Osteoblast (primary cell): ENCODE measurements around the gene IDH2. TPM values are rescaled to one million over a fixed set of nuclear protein-coding genes. Genes with fewer than 3 reads are reported as not detected.

Source experiments
- DNase-seq: peaks from one replicate; pipeline ENCODE4 v3.0.0; 2011; ENCODE audit warnings: low spot score, mixed read lengths; ENCODE audit not compliant: insufficient read length; ENCODE audit errors: missing footprints
- H2AFZ ChIP-seq: 2 replicates; pipeline ENCODE4 v1.6.0; 2011; ENCODE audit warnings: mild to moderate bottlenecking, low read length
- H3K27ac ChIP-seq: 2 replicates; pipeline ENCODE4 v1.5.1; 2011; ENCODE audit warnings: mild to moderate bottlenecking, low read depth, low read length, moderate library complexity
- H3K27me3 ChIP-seq: 2 replicates; pipeline ENCODE4 v1.6.0; 2012; ENCODE audit warnings: mild to moderate bottlenecking, control low read depth, inconsistent platforms, low read length, moderate library complexity; ENCODE audit not compliant: insufficient read depth
- H3K36me3 ChIP-seq: 2 replicates; pipeline ENCODE4 v1.5.1; 2011; ENCODE audit warnings: mild to moderate bottlenecking, low read length, control low read depth, moderate library complexity; ENCODE audit not compliant: insufficient read depth
- H3K4me1 ChIP-seq: 2 replicates; pipeline ENCODE4 v1.5.1; 2011; ENCODE audit warnings: mild to moderate bottlenecking, low read length, control low read depth, moderate library complexity; ENCODE audit not compliant: insufficient read depth
- H3K4me2 ChIP-seq: 2 replicates; pipeline ENCODE4 v1.6.0; 2011; ENCODE audit warnings: mild to moderate bottlenecking, low read length; ENCODE audit not compliant: insufficient read depth
- H3K4me3 ChIP-seq: fragments of 200-600 bp; sonication (generic); 3 replicates; pipeline ENCODE4 v1.5.1; 2012; ENCODE audit warnings: mild to moderate bottlenecking, low read length, inconsistent platforms; ENCODE audit not compliant: insufficient read depth
- H3K79me2 ChIP-seq: 2 replicates; pipeline ENCODE4 v1.6.0; 2012; ENCODE audit warnings: mild to moderate bottlenecking, low read length, control low read depth, inconsistent platforms; ENCODE audit not compliant: insufficient read depth
- H3K9me3 ChIP-seq: 2 replicates; pipeline ENCODE4 v1.5.1; 2011; ENCODE audit warnings: low read depth, low read length, control low read depth
- H4K20me1 ChIP-seq: 2 replicates; pipeline ENCODE4 v1.6.0; 2012; ENCODE audit warnings: mild to moderate bottlenecking, low read length, control low read depth; ENCODE audit not compliant: insufficient read depth
- CTCF ChIP-seq: IDR thresholded peaks from 2 replicates; pipeline ENCODE4 v1.5.1; 2011; ENCODE audit warnings: mild to moderate bottlenecking, low read depth, low read length, moderate library complexity; ENCODE audit errors: extremely low read depth
- total RNA-seq: library from RNA; depleted of rRNA; stranded (reverse); fragments of >200 nt; gene quantifications from 2 replicates; pipeline ENCODE4 v1.2.3, GENCODE V29; 2012

The IDH2 gene
- total RNA-seq, 1 donor, result 51.0 TPM

DNA sequence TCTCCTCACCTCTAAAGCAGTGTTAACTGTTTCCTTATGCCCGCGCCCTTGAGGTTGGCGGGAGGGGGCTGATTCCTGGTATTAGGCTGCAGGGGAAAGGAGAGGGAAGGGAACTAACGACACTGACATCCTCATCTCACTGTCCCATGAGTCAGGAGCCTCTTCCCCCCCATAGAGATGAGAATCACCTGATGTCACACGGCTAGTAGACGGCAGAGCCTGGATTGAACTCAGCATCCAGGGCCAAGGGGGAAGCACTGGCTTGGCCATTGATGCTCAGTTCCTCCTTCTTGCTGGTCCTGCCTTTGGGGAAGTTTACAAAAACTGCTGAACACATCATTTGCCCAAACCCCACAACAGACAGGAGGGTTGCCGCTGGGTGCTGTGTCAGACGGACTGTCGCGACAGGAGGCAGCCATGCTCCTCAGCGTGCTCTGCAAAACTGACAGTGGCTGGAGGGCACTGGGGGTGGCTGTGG is 38.5 kb downstream of the IDH2 start:
- no peak overlapping the region for H3K27ac ChIP-seq
- H3K36me3 ChIP-seq, result peaks cover 9% of the 10 kb centered on the region
- H3K9me3 ChIP-seq, result no peaks in the 10 kb centered on the region
- TF ChIP-seq CTCF, result no peak
- H2AFZ ChIP-seq, result no peak overlapping the region
- no peak for DNase-seq
- H3K27me3 ChIP-seq, result no peaks in the 10 kb centered on the region
- no peak overlapping the region for H3K4me2 ChIP-seq
- no peak overlapping the region for H3K4me3 ChIP-seq
- H3K79me2 ChIP-seq, result peaks cover 14% of the 10 kb centered on the region
- H3K4me1 ChIP-seq, result no peaks in the 10 kb centered on the region
- peaks cover 8% of the 10 kb centered on the region for H4K20me1 ChIP-seq

DNA sequence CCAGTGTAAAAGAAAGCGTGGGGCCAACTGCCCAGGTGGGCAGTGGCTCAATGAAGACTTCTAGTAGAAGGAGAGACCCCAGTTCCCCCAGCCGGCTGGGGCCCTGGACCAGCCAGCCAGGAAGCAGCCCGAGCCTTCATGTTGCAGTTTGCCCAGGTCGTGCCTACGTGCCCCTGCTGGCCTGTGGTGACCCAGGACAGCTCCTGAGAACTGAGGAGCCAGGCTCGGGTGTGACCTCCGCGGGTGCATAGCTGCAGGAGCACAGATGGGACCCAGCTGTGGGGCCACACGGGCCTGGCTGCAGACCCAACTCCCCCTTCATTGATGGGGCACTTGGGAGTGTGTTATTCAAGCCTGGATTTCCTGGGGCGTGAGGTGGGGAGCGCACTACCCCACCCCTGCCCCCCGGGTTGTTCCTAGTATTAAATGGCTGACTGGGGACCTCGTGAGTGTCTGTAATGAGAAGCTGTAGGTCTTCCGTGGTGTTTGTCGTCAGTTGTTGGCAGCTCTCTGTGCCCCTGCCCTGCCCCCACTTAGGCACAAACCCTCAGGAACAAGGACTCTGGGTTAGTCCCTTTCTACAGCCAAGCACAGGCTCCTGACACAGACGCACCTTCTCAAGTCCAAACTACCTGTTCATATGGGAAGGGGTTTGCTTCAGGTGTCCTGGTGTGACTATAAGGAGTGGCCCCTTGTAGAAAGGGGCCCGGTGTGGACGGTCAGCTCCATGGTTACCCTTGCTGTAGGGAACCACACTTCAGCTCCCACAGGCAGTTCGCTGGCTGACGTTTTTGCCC is 39.1 kb downstream of the IDH2 start:
- Histone ChIP-seq H3K27ac (no peak overlapping the region), H3K36me3 (peaks cover 3% of the 10 kb centered on the region), H3K79me2 (peaks cover 14% of the 10 kb centered on the region), H3K27me3 (no peaks in the 10 kb centered on the region), H3K4me1 (no peaks in the 10 kb centered on the region), H3K9me3 (no peaks in the 10 kb centered on the region), H3K4me3 (no peak overlapping the region), H2AFZ (no peak overlapping the region), H4K20me1 (peaks cover 10% of the 10 kb centered on the region), H3K4me2 (no peak overlapping the region)
- TF ChIP-seq CTCF, result no peak
- DNase-seq, result no peak

- Histone ChIP-seq H2AFZ (no peak overlapping the region), H3K27ac (no peak overlapping the region), H3K36me3 (no peaks in the 10 kb centered on the region), H3K79me2 (peaks cover 17% of the 10 kb centered on the region), H3K27me3 (no peaks in the 10 kb centered on the region), H4K20me1 (peaks cover 10% of the 10 kb centered on the region), H3K4me2 (no peak overlapping the region), H3K4me3 (no peak overlapping the region), H3K4me1 (no peaks in the 10 kb centered on the region), H3K9me3 (no peaks in the 10 kb centered on the region)
- TF ChIP-seq CTCF, result no peak
- DNase-seq, result no peak
These were observed 39.8 kb downstream of the IDH2 start for GRCh38 chr15:90062462-90062932.

GRCh38 chr15:90062023-90062442 is 40.2 kb downstream of the IDH2 start:
- H3K4me2 ChIP-seq, result no peak overlapping the region
- DNase-seq, result no peak
- TF ChIP-seq CTCF, result no peak
- peaks cover 17% of the 10 kb centered on the region for H3K79me2 ChIP-seq
- H4K20me1 ChIP-seq, result peaks cover 10% of the 10 kb centered on the region
- H3K27me3 ChIP-seq, result no peaks in the 10 kb centered on the region
- no peak overlapping the region for H2AFZ ChIP-seq
- no peaks in the 10 kb centered on the region for H3K4me1 ChIP-seq
- no peak overlapping the region for H3K4me3 ChIP-seq
- no peak overlapping the region for H3K27ac ChIP-seq
- no peaks in the 10 kb centered on the region for H3K9me3 ChIP-seq
- no peaks in the 10 kb centered on the region for H3K36me3 ChIP-seq
